Astrocyte (in vitro differentiated cells and primary cell): Measurements from ENCODE around the gene LSP1. TPM values are rescaled to one million over a fixed set of nuclear protein-coding genes. Genes with fewer than 3 reads are reported as not detected.

Experiments used
- DNase-seq: peaks from one replicate; pipeline ENCODE4 v3.0.0-alpha.2; 2010; ENCODE audit warnings: low read depth
- FAIRE-seq: peaks from 2 replicates; lab custom pipeline; 2011; peaks lifted over from hg19 to GRCh38; lab: Jason Lieb, UNC
- H2AFZ ChIP-seq: 2 replicates; pipeline ENCODE4 v1.6.0; 2012; ENCODE audit warnings: low read depth, low read length, inconsistent platforms
- H3K27ac ChIP-seq: 2 replicates; pipeline ENCODE4 v1.5.1; 2011; ENCODE audit warnings: low read depth, low read length, inconsistent platforms
- H3K27me3 ChIP-seq: 2 replicates; pipeline ENCODE4 v1.6.0; 2011; ENCODE audit warnings: low read length, inconsistent platforms; ENCODE audit not compliant: insufficient read depth
- H3K36me3 ChIP-seq: 2 replicates; pipeline ENCODE4 v1.5.1; 2011; ENCODE audit warnings: low read length, inconsistent platforms; ENCODE audit not compliant: insufficient read depth
- H3K4me1 ChIP-seq: 2 replicates; pipeline ENCODE4 v1.5.1; 2011; ENCODE audit warnings: low read length, inconsistent platforms; ENCODE audit not compliant: insufficient read depth
- H3K4me2 ChIP-seq: 2 replicates; pipeline ENCODE4 v1.6.0; 2012; ENCODE audit warnings: low read length, inconsistent platforms
- H3K4me3 ChIP-seq: 2 replicates; pipeline ENCODE4 v1.5.1; 2011; ENCODE audit warnings: low read depth, mild to moderate bottlenecking, low read length, inconsistent platforms; ENCODE audit not compliant: insufficient read depth
- H3K79me2 ChIP-seq: 2 replicates; pipeline ENCODE4 v1.6.0; 2012; ENCODE audit warnings: mild to moderate bottlenecking, low read length, inconsistent platforms; ENCODE audit not compliant: insufficient read depth
- H3K9ac ChIP-seq: 2 replicates; pipeline ENCODE4 v1.6.0; 2012; ENCODE audit warnings: mild to moderate bottlenecking, low read length, inconsistent platforms
- H3K9me3 ChIP-seq: 2 replicates; pipeline ENCODE4 v1.5.1; 2012; ENCODE audit warnings: low read depth, mild to moderate bottlenecking, low read length, inconsistent platforms; ENCODE audit not compliant: insufficient read depth
- H4K20me1 ChIP-seq: 2 replicates; pipeline ENCODE4 v1.6.0; 2012; ENCODE audit warnings: low read length, inconsistent platforms; ENCODE audit not compliant: insufficient read depth
- H3K27ac Mint-ChIP-seq: one replicate; pipeline ENCODE4 v1.8.0; 2021; ENCODE audit warnings: mild to moderate bottlenecking, mixed read lengths; ENCODE audit not compliant: unreplicated experiment
- H3K27me3 Mint-ChIP-seq: one replicate; pipeline ENCODE4 v1.8.0; 2021; ENCODE audit warnings: low read depth, mixed read lengths; ENCODE audit not compliant: unreplicated experiment
- H3K36me3 Mint-ChIP-seq: one replicate; pipeline ENCODE4 v1.8.0; 2021; ENCODE audit warnings: low read depth, mixed read lengths; ENCODE audit not compliant: unreplicated experiment
- H3K4me1 Mint-ChIP-seq: one replicate; pipeline ENCODE4 v1.8.0; 2021; ENCODE audit warnings: low read depth, mixed read lengths; ENCODE audit not compliant: unreplicated experiment
- H3K4me3 Mint-ChIP-seq: one replicate; pipeline ENCODE4 v1.8.0; 2021; ENCODE audit warnings: mild to moderate bottlenecking, moderate library complexity, mixed read lengths; ENCODE audit not compliant: unreplicated experiment
- H3K9me3 Mint-ChIP-seq: one replicate; pipeline ENCODE4 v1.8.0; 2021; ENCODE audit warnings: mild to moderate bottlenecking, mixed read lengths; ENCODE audit not compliant: unreplicated experiment
- CTCF ChIP-seq: IDR thresholded peaks from 2 replicates; pipeline ENCODE4 v1.5.1; 2011; ENCODE audit warnings: low read depth, mild to moderate bottlenecking, inconsistent platforms, low read length, moderate library complexity; ENCODE audit not compliant: insufficient read depth
- EZH2 ChIP-seq: IDR thresholded peaks from 2 replicates; pipeline ENCODE4 v1.6.1; 2012; ENCODE audit warnings: mild to moderate bottlenecking, low read length, inconsistent platforms; ENCODE audit not compliant: insufficient read depth
- total RNA-seq: library from RNA; stranded (reverse); gene quantifications from 2 replicates; pipeline ENCODE4 v1.2.1, GENCODE V29; 2021

The LSP1 gene
- total RNA-seq, 1 donor from 2014 or later = 1.3 TPM

GRCh38 chr11:1860108-1860507 lies 7.2 kb downstream of the LSP1 start:
- no peak for FAIRE-seq

GRCh38 chr11:1861435-1862411 lies 8.8 kb downstream of the LSP1 start:
- DNase-seq (no peak), FAIRE-seq (no peak)
- Mint-ChIP-seq H3K4me1 (peaks cover 9% of the 10 kb centered on the region), H3K27ac (no peak overlapping the region), H3K27me3 (peaks cover 6% of the 10 kb centered on the region), H3K9me3 (no peaks in the 10 kb centered on the region), H3K4me3 (no peak overlapping the region), H3K36me3 (no peaks in the 10 kb centered on the region)
- Histone ChIP-seq H3K27me3 (no peaks in the 10 kb centered on the region), H3K79me2 (no peaks in the 10 kb centered on the region), H3K9me3 (no peaks in the 10 kb centered on the region), H4K20me1 (no peaks in the 10 kb centered on the region), H3K4me2 (no peak overlapping the region), H2AFZ (no peak overlapping the region), H3K4me3 (no peak overlapping the region), H3K36me3 (no peaks in the 10 kb centered on the region), H3K27ac (no peak overlapping the region), H3K9ac (no peak overlapping the region), H3K4me1 (peaks cover 25% of the 10 kb centered on the region)
- TF ChIP-seq EZH2 = no peak

More at GRCh38 chr11:1860108-1860507, 7.2 kb downstream of the LSP1 start:
- Histone ChIP-seq H3K27me3 (no peaks in the 10 kb centered on the region), H3K9me3 (no peaks in the 10 kb centered on the region), H3K36me3 (no peaks in the 10 kb centered on the region), H2AFZ (no peak overlapping the region), H3K4me3 (no peak overlapping the region), H3K27ac (no peak overlapping the region), H4K20me1 (no peaks in the 10 kb centered on the region), H3K4me2 (no peak overlapping the region), H3K4me1 (peaks cover 25% of the 10 kb centered on the region), H3K9ac (no peak overlapping the region), H3K79me2 (no peaks in the 10 kb centered on the region)
- TF ChIP-seq CTCF = no peak
- TF ChIP-seq EZH2 = no peak
- peaks cover 8% of the 10 kb centered on the region for H3K27me3 Mint-ChIP-seq
- peaks cover 9% of the 10 kb centered on the region for H3K4me1 Mint-ChIP-seq
- DNase-seq = no peak
- H3K9me3 Mint-ChIP-seq = no peaks in the 10 kb centered on the region
- no peak overlapping the region for H3K4me3 Mint-ChIP-seq
- no peak overlapping the region for H3K27ac Mint-ChIP-seq
- no peaks in the 10 kb centered on the region for H3K36me3 Mint-ChIP-seq

- H3K4me1 ChIP-seq = peaks cover 25% of the 10 kb centered on the region
- no peaks in the 10 kb centered on the region for H3K9me3 Mint-ChIP-seq
- H3K4me3 ChIP-seq = no peak overlapping the region
- FAIRE-seq (no peak), DNase-seq (peak; percentile 72)
- peak overlapping the region; percentile 80 for H3K4me2 ChIP-seq
- H3K36me3 Mint-ChIP-seq = no peaks in the 10 kb centered on the region
- peaks cover 6% of the 10 kb centered on the region for H3K27me3 Mint-ChIP-seq
- no peaks in the 10 kb centered on the region for H3K9me3 ChIP-seq
- H3K4me3 Mint-ChIP-seq = no peak overlapping the region
- TF ChIP-seq CTCF = no peak
- TF ChIP-seq EZH2 = no peak
- H3K36me3 ChIP-seq = no peaks in the 10 kb centered on the region
- H3K27ac ChIP-seq = peak overlapping the region; percentile 86
- H3K27me3 ChIP-seq = no peaks in the 10 kb centered on the region
- no peaks in the 10 kb centered on the region for H4K20me1 ChIP-seq
- H3K79me2 ChIP-seq = no peaks in the 10 kb centered on the region
- H3K27ac Mint-ChIP-seq = no peak overlapping the region
- peak overlapping the region; percentile 43 for H2AFZ ChIP-seq
- peak overlapping the region; percentile 73 for H3K9ac ChIP-seq
- peaks cover 9% of the 10 kb centered on the region for H3K4me1 Mint-ChIP-seq
These were observed 9.9 kb downstream of the LSP1 start for GRCh38 chr11:1862588-1863351.
